ENCODE measurements around the gene ONECUT3. TPM values are rescaled to one million over a fixed set of nuclear protein-coding genes. Genes with fewer than 3 reads are reported as not detected.

Gene ONECUT3
- total RNA-seq, 2 experiments from 2014 or later = not detected

DNA sequence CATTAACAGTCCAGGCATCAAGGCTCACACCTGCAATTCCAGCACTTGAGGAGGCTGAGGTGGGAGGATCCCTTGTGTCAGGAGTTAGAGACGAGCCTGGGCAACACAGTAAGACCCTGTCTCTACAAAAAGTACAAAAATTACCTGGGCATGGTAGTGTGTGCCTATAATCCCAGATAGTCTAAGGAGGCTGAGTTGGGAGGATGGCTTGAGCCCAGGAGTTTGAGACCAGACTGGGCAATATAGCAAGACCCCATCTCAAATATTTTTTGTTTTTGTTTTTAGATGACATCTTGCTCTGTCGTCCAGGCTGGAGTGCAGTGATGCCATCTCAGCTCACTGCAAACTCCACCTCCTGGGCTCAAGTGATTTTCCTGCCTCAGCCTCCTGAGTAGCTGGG lies 40.1 kb upstream of the ONECUT3 start:
- H3K4me3 Mint-ChIP-seq = no peak overlapping the region
- H3K36me3 Mint-ChIP-seq (ENCODE audit: low read depth) = no peaks in the 10 kb centered on the region
- peaks cover 22% of the 10 kb centered on the region for H3K27me3 Mint-ChIP-seq
- TF ChIP-seq, protein P1, sequence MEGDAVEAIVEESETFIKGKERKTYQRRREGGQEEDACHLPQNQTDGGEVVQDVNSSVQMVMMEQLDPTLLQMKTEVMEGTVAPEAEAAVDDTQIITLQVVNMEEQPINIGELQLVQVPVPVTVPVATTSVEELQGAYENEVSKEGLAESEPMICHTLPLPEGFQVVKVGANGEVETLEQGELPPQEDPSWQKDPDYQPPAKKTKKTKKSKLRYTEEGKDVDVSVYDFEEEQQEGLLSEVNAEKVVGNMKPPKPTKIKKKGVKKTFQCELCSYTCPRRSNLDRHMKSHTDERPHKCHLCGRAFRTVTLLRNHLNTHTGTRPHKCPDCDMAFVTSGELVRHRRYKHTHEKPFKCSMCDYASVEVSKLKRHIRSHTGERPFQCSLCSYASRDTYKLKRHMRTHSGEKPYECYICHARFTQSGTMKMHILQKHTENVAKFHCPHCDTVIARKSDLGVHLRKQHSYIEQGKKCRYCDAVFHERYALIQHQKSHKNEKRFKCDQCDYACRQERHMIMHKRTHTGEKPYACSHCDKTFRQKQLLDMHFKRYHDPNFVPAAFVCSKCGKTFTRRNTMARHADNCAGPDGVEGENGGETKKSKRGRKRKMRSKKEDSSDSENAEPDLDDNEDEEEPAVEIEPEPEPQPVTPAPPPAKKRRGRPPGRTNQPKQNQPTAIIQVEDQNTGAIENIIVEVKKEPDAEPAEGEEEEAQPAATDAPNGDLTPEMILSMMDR (IDR thresholded peaks at IDR 0.05) = no peak
- CTCF ChIA-PET = no interaction called here
- H3K9me3 Mint-ChIP-seq = no peaks in the 10 kb centered on the region
- intact Hi-C loops (cut with micrococcal nuclease) = no loop called here
- no peaks in the 10 kb centered on the region for H3K4me1 Mint-ChIP-seq (ENCODE audit: low read depth)
- no peak for ATAC-seq
- DNase-seq = no peak
- POLR2A ChIA-PET = no interaction called here
- no peak overlapping the region for H3K27ac Mint-ChIP-seq

DNA sequence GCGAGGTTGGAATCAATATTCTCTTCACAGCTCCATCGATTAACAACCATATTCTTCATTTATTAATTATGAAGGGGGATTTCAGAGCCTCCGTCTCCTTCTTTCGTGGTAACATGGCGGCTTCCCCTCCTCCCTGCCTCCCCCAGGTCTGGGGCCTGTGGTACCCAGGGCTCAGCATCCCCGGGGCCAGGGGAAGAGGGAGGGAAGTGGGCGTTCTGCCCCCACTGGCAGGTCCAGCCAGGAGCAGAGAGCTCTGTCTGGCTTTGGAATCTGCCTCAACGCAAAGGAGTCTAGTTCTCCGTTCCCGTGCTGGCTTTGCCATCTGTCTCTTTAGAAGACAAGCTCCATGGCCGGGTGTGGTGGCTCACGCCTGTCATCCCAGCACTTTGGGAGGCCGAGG lies 37.8 kb upstream of the ONECUT3 start:
- POLR2A ChIA-PET = no interaction called here
- TF ChIP-seq, protein P1 (IDR thresholded peaks at IDR 0.05) = no peak

GRCh38 chr19:1717200-1717969 lies 35.9 kb upstream of the ONECUT3 start:
- DNase-seq = no peak
- H3K4me1 Mint-ChIP-seq (ENCODE audit: low read depth) = no peaks in the 10 kb centered on the region
- ATAC-seq = no peak
- CTCF ChIA-PET = no interaction called here
- H3K9me3 Mint-ChIP-seq = no peaks in the 10 kb centered on the region
- TF ChIP-seq, protein P1 (IDR thresholded peaks at IDR 0.05) = no peak
- H3K27ac Mint-ChIP-seq = no peak overlapping the region
- POLR2A ChIA-PET = no interaction called here
- intact Hi-C loops (cut with micrococcal nuclease) = no loop called here
- no peaks in the 10 kb centered on the region for H3K36me3 Mint-ChIP-seq (ENCODE audit: low read depth)
- H3K4me3 Mint-ChIP-seq = no peak overlapping the region
- peaks cover 50% of the 10 kb centered on the region for H3K27me3 Mint-ChIP-seq

More for the DNA sequence above, 37.8 kb upstream of the ONECUT3 start:
- no peaks in the 10 kb centered on the region for H3K36me3 Mint-ChIP-seq (ENCODE audit: low read depth)
- no peaks in the 10 kb centered on the region for H3K9me3 Mint-ChIP-seq
- ATAC-seq (no peak), DNase-seq (no peak)
- H3K27me3 Mint-ChIP-seq = peaks cover 37% of the 10 kb centered on the region
- H3K27ac Mint-ChIP-seq = no peak overlapping the region
- intact Hi-C loops (cut with micrococcal nuclease) = no loop called here
- no peak overlapping the region for H3K4me3 Mint-ChIP-seq
- CTCF ChIA-PET = no interaction called here
- no peaks in the 10 kb centered on the region for H3K4me1 Mint-ChIP-seq (ENCODE audit: low read depth)

- CTCF ChIA-PET = no interaction called here
- no peak overlapping the region for H3K4me3 Mint-ChIP-seq
These were observed 35.4 kb upstream of the ONECUT3 start for GRCh38 chr19:1717970-1718264.

More at GRCh38 chr19:1717970-1718264, 35.4 kb upstream of the ONECUT3 start:
- Mint-ChIP-seq H3K27ac (no peak overlapping the region), H3K27me3 (peaks cover 51% of the 10 kb centered on the region), H3K9me3 (no peaks in the 10 kb centered on the region), H3K4me1 (ENCODE audit: low read depth) (no peaks in the 10 kb centered on the region), H3K36me3 (ENCODE audit: low read depth) (no peaks in the 10 kb centered on the region)
- intact Hi-C loops (cut with micrococcal nuclease) = no loop called here
- DNase-seq (no peak), ATAC-seq (no peak)
- POLR2A ChIA-PET = no interaction called here
- TF ChIP-seq, protein P1 (IDR thresholded peaks at IDR 0.05) = no peak
